ENCODE data around the gene FNDC3B. TPM values are rescaled to one million over a fixed set of nuclear protein-coding genes. Genes with fewer than 3 reads are reported as not detected.

Gene FNDC3B
- total and polyA plus RNA-seq, 2 of the 8 experiments (the other 6 are each of a cell fraction or from before 2014, with no cell fraction given) = 14.1 to 44.4 TPM

DNA sequence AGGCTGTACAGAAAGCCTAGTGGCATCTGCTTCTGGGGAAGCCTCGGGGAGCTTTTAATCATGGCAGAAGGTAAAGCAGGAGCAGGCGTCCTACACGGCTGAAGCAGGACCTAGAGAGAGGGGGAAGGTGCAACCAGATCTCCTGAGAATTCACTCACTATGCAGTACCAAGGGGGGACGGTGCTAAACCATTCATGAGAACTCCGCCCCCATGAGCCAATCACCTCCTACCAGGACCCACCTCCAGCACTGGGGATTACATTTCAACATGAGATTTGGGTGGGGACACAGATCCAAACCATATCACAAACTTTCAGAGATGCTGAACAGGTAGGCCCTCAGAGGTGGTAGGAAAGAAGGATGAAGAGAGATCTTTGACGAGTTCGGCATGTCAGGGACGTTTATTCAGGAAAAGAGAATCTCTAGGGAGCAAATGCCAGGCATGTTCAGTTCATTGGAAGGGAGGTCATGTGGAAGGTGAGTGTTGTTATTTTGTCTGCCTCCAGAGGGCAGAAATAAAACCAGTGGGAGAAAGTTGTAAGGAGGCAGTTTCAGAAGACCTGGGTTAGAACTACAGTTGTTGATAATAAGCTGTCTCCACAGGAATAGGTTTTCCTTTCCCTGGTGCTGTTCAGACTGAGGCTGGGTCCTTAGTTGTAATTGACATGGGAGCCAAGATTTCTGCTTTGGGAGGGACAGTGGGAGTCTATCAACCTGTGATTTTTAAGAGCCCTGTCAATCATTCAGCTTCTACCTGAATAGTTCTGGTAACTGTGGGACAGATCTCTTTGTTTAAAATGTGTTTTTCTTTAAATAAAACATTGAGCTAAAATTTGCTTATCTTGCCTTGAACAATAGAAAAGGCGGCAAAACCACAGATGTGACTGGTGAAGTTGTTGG, 4.3 kb upstream of the FNDC3B start:
- peak in 1 of 2 experiments; percentile 58 for DNase-seq (ENCODE audit: low read depth in 1 of 2, low spot score in 2 of 2)
- Histone ChIP-seq H3K23ac (ENCODE audit: insufficient read length) (no peak overlapping the region), H3K14ac (ENCODE audit: insufficient read length) (no peak overlapping the region), H4K91ac (replicated peaks; ENCODE audit: insufficient read length, low read length) (no peak overlapping the region), H2AFZ (ENCODE audit: low read length) (peak overlapping the region; percentile 12; the same call in 1 of the 2 replicates), H2BK12ac (ENCODE audit: low read depth, low read length) (no peak overlapping the region), H2BK120ac (replicated peaks; ENCODE audit: low read depth, low read length) (no peak overlapping the region), H2BK5ac (ENCODE audit: low read depth, low read length) (no peak overlapping the region), H3K23me2 (ENCODE audit: low read depth, low read length) (no peaks in the 10 kb centered on the region), H2BK20ac (ENCODE audit: low read length) (no peak overlapping the region), H3K79me1 (ENCODE audit: low read depth, low read length) (no peaks in the 10 kb centered on the region), H3K4me1 (replicated peaks in 1 of 4; ENCODE audit: control insufficient read depth in 3 of 4, insufficient read depth in 4 of 4, low read length in 3 of 4) (peaks cover 0 to 3% (median under 1%) of the 10 kb centered on the region in 4 experiments; a peak in 1 of 7 replicates), H3K9ac (replicated peaks in 1 of 4; ENCODE audit: extremely low read depth in 1 of 4, low read depth in 3 of 4, low read length in 3 of 4) (no peak overlapping the region), H3K4ac (replicated peaks; ENCODE audit: insufficient read length, low read depth, low read length) (peak overlapping the region; percentile 65), H4K20me1 (replicated peaks in 1 of 2; ENCODE audit: control insufficient read depth in 1 of 2, insufficient read depth in 2 of 2, low read length in 2 of 2) (no peaks in the 10 kb centered on the region), H2AK5ac (ENCODE audit: low read depth, low read length) (no peak overlapping the region), H4K8ac (ENCODE audit: extremely low read depth, insufficient read depth, low read length) (no peak overlapping the region), H3K79me2 (ENCODE audit: control insufficient read depth in 1 of 2, insufficient read depth in 2 of 2, low read length in 2 of 2) (no peaks in the 10 kb centered on the region), H3K4me2 (ENCODE audit: insufficient read depth in 1 of 2, low read depth in 2 of 2, low read length in 2 of 2) (no peak overlapping the region; a peak in 1 of 4 replicates), H3K9me3 (ENCODE audit: insufficient read depth in 2 of 2, low read depth in 1 of 2, low read length in 1 of 2) (no peaks in the 10 kb centered on the region), H3K4me3 (ENCODE audit: extremely low read depth in 1 of 4, insufficient read depth in 2 of 4, low read depth in 3 of 4, low read length in 4 of 4) (no peak overlapping the region), H3K56ac (replicated peaks; ENCODE audit: insufficient read length, low read depth, low read length) (no peak overlapping the region), H2BK15ac (ENCODE audit: low read length) (no peak overlapping the region), H3K27me3 (replicated peaks in 1 of 4; ENCODE audit: control insufficient read depth in 3 of 4, extremely low read depth in 1 of 4, insufficient read depth in 3 of 4, low read length in 3 of 4) (no peaks in the 10 kb centered on the region), H3K27ac (ENCODE audit: low read depth, low read length) (no peak overlapping the region), H4K5ac (ENCODE audit: insufficient read length, low read depth, low read length) (no peak overlapping the region), H3K18ac (ENCODE audit: extremely low read depth, low read length) (no peak overlapping the region), H3K36me3 (ENCODE audit: control insufficient read depth in 2 of 4, insufficient read depth in 4 of 4, low read length in 3 of 4) (no peaks in the 10 kb centered on the region)
- peak; percentile 52 for FAIRE-seq
- ChIA-PET POLR2A (ENCODE audit: partially characterized antibody) (interaction anchor here (0.7 to 1.6 kb wide), 4 partner anchors 8 to 297 kb away, joined by 3 to 5 read pairs (median 4); no protein-coding TSS in a partner anchor), CTCF (ENCODE audit: partially characterized antibody) (interaction anchor here (0.6 to 3.3 kb wide), 32 partner anchors 8 to 1082 kb away, joined by 3 to 16 read pairs (median 3); no protein-coding TSS in a partner anchor)
- WGBS, 2 experiments (ENCODE audit: extremely low coverage in 1 of 2, insufficient coverage in 1 of 2, insufficient read length in 1 of 2, insufficient replicate concordance in 2 of 2, low coverage in 1 of 2, low lambda C conversion rate in 2 of 2, missing lambda C conversion rate in 1 of 2) = 70% methylated on average over 9 of the region's 9 CpGs; no CpG with 5 or more reads in 1 of the 2 experiments
- TF ChIP-seq SP2 (IDR thresholded peaks at IDR 0.05; ENCODE audit: low read length) = no peak
- TF ChIP-seq RBBP5 (IDR thresholded peaks at IDR 0.05; ENCODE audit: borderline replicate concordance, low read depth, low read length) = no peak
- peak; percentile 10; the same call in 1 of the 2 replicates for TF ChIP-seq CHD2 (IDR thresholded peaks at IDR 0.05; ENCODE audit: low read length)
- TF ChIP-seq CHD1 (IDR thresholded peaks at IDR 0.05; ENCODE audit: low read depth, low read length) = no peak
- TF ChIP-seq POU5F1 (IDR thresholded peaks at IDR 0.05; ENCODE audit: low read depth, low read length) = no peak
- no peak for TF ChIP-seq POLR2AphosphoS5 (IDR thresholded peaks at IDR 0.05; ENCODE audit: low read depth, low read length)
- no peak for TF ChIP-seq TBP (IDR thresholded peaks at IDR 0.05; ENCODE audit: low read depth, low read length)
- no peak for TF ChIP-seq GABPA (IDR thresholded peaks at IDR 0.05; ENCODE audit: borderline replicate concordance, insufficient read depth, low read length)
- no peak for TF ChIP-seq CREB1 (IDR thresholded peaks at IDR 0.05)
- TF ChIP-seq TAF1 (IDR thresholded peaks at IDR 0.05; ENCODE audit: low read depth, low read length) = no peak
- TF ChIP-seq, protein P1, sequence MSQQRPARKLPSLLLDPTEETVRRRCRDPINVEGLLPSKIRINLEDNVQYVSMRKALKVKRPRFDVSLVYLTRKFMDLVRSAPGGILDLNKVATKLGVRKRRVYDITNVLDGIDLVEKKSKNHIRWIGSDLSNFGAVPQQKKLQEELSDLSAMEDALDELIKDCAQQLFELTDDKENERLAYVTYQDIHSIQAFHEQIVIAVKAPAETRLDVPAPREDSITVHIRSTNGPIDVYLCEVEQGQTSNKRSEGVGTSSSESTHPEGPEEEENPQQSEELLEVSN (IDR thresholded peaks at IDR 0.05) = no peak
- no peak for TF ChIP-seq ZNF274 (IDR thresholded peaks at IDR 0.05; ENCODE audit: borderline replicate concordance, extremely low read depth, low read length)
